HG02938 (cell line): ENCODE results near the gene CLDN7.
"Not testable (repeated sequence)": the region's sequence is repeated elsewhere in the genome, so short reads cannot be mapped to it uniquely, and the experiment has no call there.

Source experiments
- ATAC-seq: cut with Tn5 transposase; IDR thresholded peaks from one replicate; pipeline ENCODE4 v1.9.1; 2021; ENCODE audit warnings: mild to moderate bottlenecking, moderate library complexity; ENCODE audit not compliant: unreplicated experiment

CLDN7 gene

GRCh38 chr17:7256766-7257456 is 5.4 kb downstream of the CLDN7 start:
- no peak for ATAC-seq

- no peak for ATAC-seq
These were observed 7.8 kb downstream of the CLDN7 start for GRCh38 chr17:7254511-7254910.

- ATAC-seq, result no peak
These were observed 9.2 kb downstream of the CLDN7 start for GRCh38 chr17:7253082-7253481.

GRCh38 chr17:7252176-7253043 is 9.9 kb downstream of the CLDN7 start, which contains the start of gene ELP5:
ELP5 (plus strand) TSS chr17:7252215; CDS start chr17:7252551, 336 bp downstream.
- ATAC-seq, result peak; percentile 48

GRCh38 chr17:7251661-7252175 is 10.6 kb downstream of the CLDN7 start, which contains the start of gene CTDNEP1:
CTDNEP1 (minus strand) TSS chr17:7251734; CDS start chr17:7251296, 438 bp downstream.
- ATAC-seq, result peak; percentile 89

GRCh38 chr17:7250695-7251627 is 11.3 kb downstream of the CLDN7 start:
- no peak for ATAC-seq

GRCh38 chr17:7249830-7250229 is 12.4 kb downstream of the CLDN7 start:
- ATAC-seq, result no peak

- no peak for ATAC-seq
These were observed 13.1 kb downstream of the CLDN7 start for GRCh38 chr17:7249214-7249613.

- ATAC-seq, result no peak
These were observed 13.5 kb downstream of the CLDN7 start for GRCh38 chr17:7248796-7249195.

- ATAC-seq, result no peak
These were observed 15.5 kb downstream of the CLDN7 start for GRCh38 chr17:7246779-7247178.

GRCh38 chr17:7243838-7244237 is 18.4 kb downstream of the CLDN7 start:
- not testable (repeated sequence) for ATAC-seq

- no peak for ATAC-seq
These were observed 18.9 kb downstream of the CLDN7 start for GRCh38 chr17:7243453-7243729.

- peak; percentile 43 for ATAC-seq
These were observed 19.4 kb downstream of the CLDN7 start for GRCh38 chr17:7242717-7243452.

- peak; percentile 34 for ATAC-seq
These were observed 20.2 kb downstream of the CLDN7 start, which contains the start of gene GABARAP for GRCh38 chr17:7241783-7242716. GABARAP (minus strand) TSS chr17:7242449; CDS start chr17:7242330, 119 bp downstream.

GRCh38 chr17:7241090-7241733 is 21.1 kb downstream of the CLDN7 start:
- no peak for ATAC-seq

- ATAC-seq, result no peak
These were observed 21.9 kb downstream of the CLDN7 start for GRCh38 chr17:7240375-7240774.

- peak; percentile 44 for ATAC-seq
These were observed 22.9 kb downstream of the CLDN7 start, which contains the start of gene PHF23 for GRCh38 chr17:7239091-7240027. PHF23 (minus strand) TSS chr17:7239457; CDS start chr17:7239279, 178 bp downstream.
